ENCODE results near the gene CCDC184. TPM values are rescaled to one million over a fixed set of nuclear protein-coding genes. Genes with fewer than 3 reads are reported as not detected.

CCDC184 gene
- polyA plus RNA-seq, 1 donor from 2014 or later, result 35.3 TPM

- H4K20me1 ChIP-seq (ENCODE audit: insufficient read depth), result no peaks in the 10 kb centered on the region
- H3K9me3 ChIP-seq (ENCODE audit: low read length), result no peaks in the 10 kb centered on the region
- H3K27ac ChIP-seq (ENCODE audit: low read length), result no peak overlapping the region
- no peak overlapping the region for H3K4me3 ChIP-seq (ENCODE audit: low read length)
- H3K27me3 ChIP-seq (ENCODE audit: insufficient read depth, low read depth, low read length), result no peaks in the 10 kb centered on the region
- no peak for TF ChIP-seq RAD21 (conservative IDR thresholded peaks at IDR 0.05)
- TF ChIP-seq CTCF (IDR thresholded peaks at IDR 0.05; ENCODE audit: poor library complexity, severe bottlenecking), result no peak
- no peak for TF ChIP-seq REST (IDR thresholded peaks at IDR 0.05; ENCODE audit: borderline replicate concordance)
- TF ChIP-seq SMC3 (conservative IDR thresholded peaks at IDR 0.05; ENCODE audit: poor library complexity), result no peak
- no peak for TF ChIP-seq TAF1 (IDR thresholded peaks at IDR 0.05; ENCODE audit: low read depth)
- no peak for TF ChIP-seq MXI1 (conservative IDR thresholded peaks at IDR 0.05; ENCODE audit: poor library complexity, severe bottlenecking)
- no peak for TF ChIP-seq EP300 (conservative IDR thresholded peaks at IDR 0.05; ENCODE audit: poor library complexity, severe bottlenecking)
- TF ChIP-seq EZH2 (IDR thresholded peaks at IDR 0.05; ENCODE audit: borderline replicate concordance, insufficient read depth, low read length, poor library complexity, severe bottlenecking), result no peak
- no peak for TF ChIP-seq POLR2AphosphoS5 (IDR thresholded peaks at IDR 0.05)
- H3K9ac ChIP-seq (ENCODE audit: low read length), result no peak overlapping the region
- no peaks in the 10 kb centered on the region for H3K79me2 ChIP-seq (replicated peaks; ENCODE audit: insufficient read depth, low read length)
- H3K4me2 ChIP-seq (ENCODE audit: low read length), result no peak overlapping the region
- H3K9me2 ChIP-seq (ENCODE audit: insufficient read depth, low read length), result no peaks in the 10 kb centered on the region
- H3K36me3 ChIP-seq (ENCODE audit: insufficient read depth, low read length), result no peaks in the 10 kb centered on the region
- no peaks in the 10 kb centered on the region for H3F3A ChIP-seq (ENCODE audit: insufficient read depth, low read length, poor library complexity, severe bottlenecking)
- no peak overlapping the region for H2AFZ ChIP-seq (ENCODE audit: low read depth, low read length)
Observed at GRCh38 chr12:48176417-48176751, 7.1 kb upstream of the CCDC184 start.

GRCh38 chr12:48177982-48178381, 5.5 kb upstream of the CCDC184 start:
- Histone ChIP-seq H3K4me2 (ENCODE audit: low read length) (no peak overlapping the region), H3K9ac (ENCODE audit: low read length) (no peak overlapping the region), H3K79me2 (replicated peaks; ENCODE audit: insufficient read depth, low read length) (no peaks in the 10 kb centered on the region), H3F3A (ENCODE audit: insufficient read depth, low read length, poor library complexity, severe bottlenecking) (no peaks in the 10 kb centered on the region), H2AFZ (ENCODE audit: low read depth, low read length) (no peak overlapping the region), H3K4me3 (ENCODE audit: low read length) (no peak overlapping the region), H3K36me3 (ENCODE audit: insufficient read depth, low read length) (no peaks in the 10 kb centered on the region), H3K9me3 (ENCODE audit: low read length) (no peaks in the 10 kb centered on the region), H4K20me1 (ENCODE audit: insufficient read depth) (no peaks in the 10 kb centered on the region), H3K27ac (ENCODE audit: low read length) (no peak overlapping the region), H3K27me3 (ENCODE audit: insufficient read depth, low read depth, low read length) (no peaks in the 10 kb centered on the region), H3K9me2 (ENCODE audit: insufficient read depth, low read length) (no peaks in the 10 kb centered on the region)
- TF ChIP-seq MXI1 (conservative IDR thresholded peaks at IDR 0.05; ENCODE audit: poor library complexity, severe bottlenecking), result no peak
- TF ChIP-seq REST (IDR thresholded peaks at IDR 0.05; ENCODE audit: borderline replicate concordance), result no peak
